CD4-positive, CD25-positive, alpha-beta regulatory T cell (primary cell): ENCODE measurements around the gene CHMP1B. TPM values are rescaled to one million over a fixed set of nuclear protein-coding genes. Genes with fewer than 3 reads are reported as not detected.

Source experiments
- ATAC-seq, 2 donors: fragments of 150-1000 bp; cut with Tn5 transposase; one replicate each; pipeline ENCODE4 v1.10.0; 2021; ENCODE audit warnings: low read depth in 2 of 2, moderate number of reproducible peaks in 2 of 2, moderate library complexity in 1 of 2
- DNase-seq, 3 donors: peaks; one replicate each; pipeline versions ENCODE4 v3.0.0 to v3.0.0-alpha.2; 2012 to 2022; ENCODE audit warnings: mixed read lengths in 1 of 3
- H3K27ac ChIP-seq: one replicate; pipeline ENCODE4 v1.7.0; 2013; ENCODE audit warnings: mild to moderate bottlenecking, low read length; ENCODE audit not compliant: insufficient read depth, poor library complexity, severe bottlenecking
- H3K27me3 ChIP-seq: one replicate; pipeline ENCODE4 v1.7.0; 2013; ENCODE audit warnings: low read length; ENCODE audit not compliant: control insufficient read depth, insufficient read depth
- H3K36me3 ChIP-seq: one replicate; pipeline ENCODE4 v1.7.0; 2013; ENCODE audit warnings: mild to moderate bottlenecking, low read length, moderate library complexity; ENCODE audit not compliant: control insufficient read depth, insufficient read depth
- H3K4me1 ChIP-seq: 2 replicates; pipeline ENCODE4 v1.7.0; 2013; ENCODE audit warnings: mild to moderate bottlenecking, low read length; ENCODE audit not compliant: insufficient read depth, control insufficient read depth, poor library complexity, severe bottlenecking
- H3K4me3 ChIP-seq: one replicate; pipeline ENCODE4 v1.7.0; 2013; ENCODE audit warnings: low read depth, mild to moderate bottlenecking, low read length, moderate library complexity
- H3K9me3 ChIP-seq, 2 experiments: 1 replicate in 1 of 2; 2 replicates in 1 of 2; pipeline ENCODE4 v1.7.0; 2013; ENCODE audit warnings: low read length in 2 of 2, mild to moderate bottlenecking in 1 of 2, moderate library complexity in 1 of 2; ENCODE audit not compliant: control insufficient read depth in 2 of 2
- H3K27ac Mint-ChIP-seq, 3 donors: one replicate each; pipeline ENCODE4 v1.8.0; 2020 to 2022; ENCODE audit warnings: mild to moderate bottlenecking in 3 of 3, mixed read lengths in 3 of 3, moderate library complexity in 2 of 3
- H3K27me3 Mint-ChIP-seq: one replicate; pipeline ENCODE4 v1.8.0; 2022; ENCODE audit warnings: mild to moderate bottlenecking, mixed read lengths
- H3K36me3 Mint-ChIP-seq: one replicate; pipeline ENCODE4 v1.8.0; 2020; ENCODE audit warnings: mixed read lengths
- H3K4me1 Mint-ChIP-seq, 4 donors: one replicate each; pipeline ENCODE4 v1.8.0; 2020 to 2022; ENCODE audit warnings: mixed read lengths in 4 of 4, mild to moderate bottlenecking in 1 of 4
- H3K4me3 Mint-ChIP-seq, 4 donors: one replicate each; pipeline ENCODE4 v1.8.0; 2020 to 2022; ENCODE audit warnings: mild to moderate bottlenecking in 4 of 4, mixed read lengths in 4 of 4, moderate library complexity in 3 of 4
- H3K9me3 Mint-ChIP-seq, 7 donors: one replicate each; pipeline ENCODE4 v1.8.0; 2020 to 2022; ENCODE audit warnings: mixed read lengths in 7 of 7, mild to moderate bottlenecking in 3 of 7, moderate library complexity in 2 of 7
- polyA plus RNA-seq, 4 donors: library from polyadenylated mRNA; unstranded; fragments of 300-500 nt; fragmentation: Illumina TruSeq; gene quantifications; one replicate each; pipeline ENCODE4 v1.2.3, GENCODE V29; 2021
- total RNA-seq: library from RNA; stranded (reverse); gene quantifications from one replicate; pipeline ENCODE4 v1.2.3, GENCODE V29; 2022

Gene CHMP1B
- total and polyA plus RNA-seq, 5 donors from 2014 or later = 55.4 to 113 (median 67.6) TPM

- no peaks in the 10 kb centered on the region for H3K4me1 ChIP-seq
- H3K27me3 Mint-ChIP-seq = peaks cover 19% of the 10 kb centered on the region
- ATAC-seq (no peak), DNase-seq (no peak)
- no peaks in the 10 kb centered on the region for H3K27me3 ChIP-seq
- H3K4me1 Mint-ChIP-seq = no peaks in the 10 kb centered on the region
- no peak overlapping the region for H3K4me3 ChIP-seq
- H3K36me3 Mint-ChIP-seq = no peaks in the 10 kb centered on the region
- H3K9me3 Mint-ChIP-seq = no peaks in the 10 kb centered on the region
- H3K27ac Mint-ChIP-seq = no peak overlapping the region
- H3K27ac ChIP-seq = no peak overlapping the region
- H3K36me3 ChIP-seq = no peaks in the 10 kb centered on the region
- no peaks in the 10 kb centered on the region for H3K9me3 ChIP-seq
- H3K4me3 Mint-ChIP-seq = no peak overlapping the region
These were observed 8.7 kb upstream of the CHMP1B start for GRCh38 chr18:11842562-11842961.

- Histone ChIP-seq H3K4me3 (no peak overlapping the region), H3K9me3 (no peaks in the 10 kb centered on the region), H3K27ac (no peak overlapping the region), H3K36me3 (no peaks in the 10 kb centered on the region), H3K4me1 (peaks cover under 1% of the 10 kb centered on the region), H3K27me3 (no peaks in the 10 kb centered on the region)
- Mint-ChIP-seq H3K4me1 (peaks cover 0 to 4% (median under 1%) of the 10 kb centered on the region in 4 donors), H3K4me3 (no peak overlapping the region), H3K27ac (no peak overlapping the region), H3K36me3 (no peaks in the 10 kb centered on the region), H3K9me3 (no peaks in the 10 kb centered on the region), H3K27me3 (peaks cover 23% of the 10 kb centered on the region)
- no peak for DNase-seq
- no peak for ATAC-seq
These were observed 6.8 kb upstream of the CHMP1B start for GRCh38 chr18:11844436-11844835.

DNA sequence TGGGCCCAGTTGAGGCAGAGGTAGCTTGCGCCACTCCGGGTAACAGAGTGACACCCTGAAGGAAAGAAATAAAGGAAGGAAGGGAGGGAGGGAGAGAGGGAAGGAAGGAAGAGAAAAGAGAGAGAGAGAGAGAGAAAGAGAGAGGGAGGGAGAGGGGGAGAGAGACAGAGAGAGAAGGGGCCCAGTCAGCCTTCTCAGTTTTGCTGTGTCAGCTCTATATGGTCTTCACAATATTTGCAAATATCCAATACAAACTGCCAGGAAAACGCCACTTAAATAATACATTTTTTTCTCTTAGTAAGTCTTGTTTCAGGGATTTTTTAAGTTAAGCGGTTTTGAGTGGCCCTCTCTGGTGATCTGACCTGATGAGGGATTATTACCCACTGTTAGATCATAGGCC lies 5.6 kb upstream of the CHMP1B start:
- H3K36me3 ChIP-seq = no peaks in the 10 kb centered on the region
- peaks cover 10% of the 10 kb centered on the region for H3K4me1 ChIP-seq
- H3K36me3 Mint-ChIP-seq = no peaks in the 10 kb centered on the region
- H3K27ac Mint-ChIP-seq = peak overlapping the region in 1 of 3 donors; percentile 9
- H3K27me3 ChIP-seq = no peaks in the 10 kb centered on the region
- H3K27me3 Mint-ChIP-seq = peaks cover 26% of the 10 kb centered on the region
- DNase-seq (no peak), ATAC-seq (no peak)
- H3K4me1 Mint-ChIP-seq = peaks cover 0 to 13% (median 6%) of the 10 kb centered on the region in 4 donors
- no peaks in the 10 kb centered on the region for H3K9me3 Mint-ChIP-seq
- no peak overlapping the region for H3K4me3 ChIP-seq
- H3K9me3 ChIP-seq = no peaks in the 10 kb centered on the region
- H3K4me3 Mint-ChIP-seq = no peak overlapping the region
- H3K27ac ChIP-seq = no peak overlapping the region

GRCh38 chr18:11847811-11848210 lies 3.4 kb upstream of the CHMP1B start:
- no peaks in the 10 kb centered on the region for H3K9me3 ChIP-seq
- no peaks in the 10 kb centered on the region for H3K36me3 Mint-ChIP-seq
- H3K4me1 ChIP-seq = peaks cover 23% of the 10 kb centered on the region
- no peak overlapping the region for H3K27ac ChIP-seq
- H3K9me3 Mint-ChIP-seq = no peaks in the 10 kb centered on the region
- H3K4me3 ChIP-seq = no peak overlapping the region
- no peak for ATAC-seq
- no peaks in the 10 kb centered on the region for H3K27me3 ChIP-seq
- H3K36me3 ChIP-seq = no peaks in the 10 kb centered on the region
- peak overlapping the region in 2 of 4 donors; percentile 44 to 65 for H3K4me3 Mint-ChIP-seq
- DNase-seq = no peak
- peaks cover 6 to 33% (median 14%) of the 10 kb centered on the region in 4 donors for H3K4me1 Mint-ChIP-seq
- H3K27ac Mint-ChIP-seq = peak overlapping the region in 1 of 3 donors; percentile 43
- H3K27me3 Mint-ChIP-seq = peaks cover 37% of the 10 kb centered on the region

- Histone ChIP-seq H3K4me3 (peak overlapping the region; percentile 97), H3K36me3 (no peaks in the 10 kb centered on the region), H3K9me3 (no peaks in the 10 kb centered on the region), H3K27me3 (no peaks in the 10 kb centered on the region), H3K4me1 (peaks cover 36% of the 10 kb centered on the region), H3K27ac (peak overlapping the region; percentile 14)
- Mint-ChIP-seq H3K4me3 (peak overlapping the region; percentile 36 to 100 (median 98)), H3K27ac (peak overlapping the region; percentile 23 to 100 (median 92)), H3K9me3 (no peaks in the 10 kb centered on the region), H3K4me1 (peaks cover 6 to 48% (median 22%) of the 10 kb centered on the region in 4 donors), H3K27me3 (peaks cover 37% of the 10 kb centered on the region), H3K36me3 (no peaks in the 10 kb centered on the region)
- DNase-seq (no peak), ATAC-seq (no peak)
These were observed 1.9 kb upstream of the CHMP1B start for GRCh38 chr18:11849279-11849678.

DNA sequence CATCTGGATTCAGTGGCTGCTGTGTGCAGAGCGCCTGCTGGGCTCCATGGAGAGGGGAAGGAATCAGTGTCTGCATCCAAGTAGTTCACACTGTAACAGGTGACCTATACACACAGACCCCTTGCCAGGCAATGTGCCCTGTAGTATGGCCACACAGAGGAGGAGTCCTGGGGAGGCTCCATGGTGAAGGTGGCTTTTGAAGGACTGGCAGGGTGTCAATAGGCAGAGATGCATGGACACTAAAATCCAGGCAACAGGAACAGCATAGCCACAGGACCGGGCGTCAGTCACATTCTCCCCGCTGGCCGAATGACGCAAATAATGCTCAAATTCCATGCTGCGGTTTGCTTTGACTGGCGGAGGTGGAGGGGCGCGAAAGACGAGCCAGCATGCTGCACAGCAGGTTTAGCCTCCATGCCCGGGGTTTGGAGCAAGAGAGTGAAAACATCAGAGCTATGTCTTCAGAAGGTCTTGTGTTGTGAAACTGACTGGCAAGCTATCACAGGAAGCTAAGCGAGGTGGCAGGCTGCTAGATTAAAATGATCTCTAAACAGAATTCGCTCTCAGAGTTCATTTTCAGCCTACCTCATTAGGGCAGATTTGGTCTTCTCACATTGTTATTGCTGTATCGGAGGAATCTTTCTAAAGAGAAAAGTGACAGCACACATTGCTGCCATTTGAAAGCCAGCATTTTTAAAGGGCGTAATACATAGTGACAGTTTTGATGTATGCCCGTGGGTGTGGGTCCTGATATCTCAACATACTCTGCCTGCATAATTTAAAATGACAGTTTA lies 1.2 kb upstream of the CHMP1B start:
- Histone ChIP-seq H3K9me3 (no peaks in the 10 kb centered on the region), H3K36me3 (peaks cover 3% of the 10 kb centered on the region), H3K4me1 (peaks cover 40% of the 10 kb centered on the region), H3K27me3 (no peaks in the 10 kb centered on the region), H3K27ac (peak overlapping the region; percentile 96), H3K4me3 (peak overlapping the region; percentile 97)
- peak overlapping the region; percentile 97 to 100 (median 100) for H3K4me3 Mint-ChIP-seq
- peaks cover 37% of the 10 kb centered on the region for H3K27me3 Mint-ChIP-seq
- peak overlapping the region; percentile 99 to 100 (median 100) for H3K27ac Mint-ChIP-seq
- H3K9me3 Mint-ChIP-seq = no peaks in the 10 kb centered on the region
- ATAC-seq (peak; percentile 22 to 32), DNase-seq (peak; percentile 53 to 69 (median 62))
- H3K36me3 Mint-ChIP-seq = peaks cover 3% of the 10 kb centered on the region
- peaks cover 6 to 54% (median 27%) of the 10 kb centered on the region in 4 donors for H3K4me1 Mint-ChIP-seq

GRCh38 chr18:11850821-11851145 lies 430 bp upstream of the CHMP1B start:
- Histone ChIP-seq H3K36me3 (peaks cover 3% of the 10 kb centered on the region), H3K4me1 (peaks cover 40% of the 10 kb centered on the region), H3K4me3 (peak overlapping the region; percentile 97), H3K27ac (peak overlapping the region; percentile 96), H3K27me3 (no peaks in the 10 kb centered on the region), H3K9me3 (no peaks in the 10 kb centered on the region)
- Mint-ChIP-seq H3K27ac (peak overlapping the region; percentile 99 to 100 (median 100)), H3K4me3 (peak overlapping the region; percentile 97 to 100 (median 100)), H3K36me3 (peaks cover 7% of the 10 kb centered on the region), H3K9me3 (no peaks in the 10 kb centered on the region), H3K27me3 (peaks cover 30% of the 10 kb centered on the region), H3K4me1 (peaks cover 6 to 57% (median 31%) of the 10 kb centered on the region in 4 donors)
- DNase-seq (no peak), ATAC-seq (peak; percentile 23 to 24)
